NB4 (cell line): ENCODE measurements around the gene RAB30.

Experiments used
- DNase-seq: peaks from one replicate; pipeline ENCODE4 v3.0.0; 2010; ENCODE audit warnings: low read depth
- H3K4me3 ChIP-seq: one replicate; pipeline ENCODE4 v1.5.1; 2011; ENCODE audit warnings: mild to moderate bottlenecking, low read depth, low read length, moderate library complexity
- MAX ChIP-seq: IDR thresholded peaks from 2 replicates; pipeline ENCODE4 v1.6.1; 2011; ENCODE audit warnings: low read depth, low read length
- MYC ChIP-seq: IDR thresholded peaks from 2 replicates; pipeline ENCODE4 v1.6.1; 2011; ENCODE audit warnings: low read depth, low read length
- POLR2A ChIP-seq: IDR thresholded peaks from 2 replicates; pipeline ENCODE4 v1.6.1; 2011; ENCODE audit warnings: mild to moderate bottlenecking; ENCODE audit not compliant: insufficient read length; ENCODE audit errors: extremely low read depth
- TF ChIP-seq, protein P1 (sequence below): IDR thresholded peaks from one replicate; pipeline ENCODE4 v1.5.1; 2012; ENCODE audit warnings: low read depth, low read length

RAB30 gene

DNA sequence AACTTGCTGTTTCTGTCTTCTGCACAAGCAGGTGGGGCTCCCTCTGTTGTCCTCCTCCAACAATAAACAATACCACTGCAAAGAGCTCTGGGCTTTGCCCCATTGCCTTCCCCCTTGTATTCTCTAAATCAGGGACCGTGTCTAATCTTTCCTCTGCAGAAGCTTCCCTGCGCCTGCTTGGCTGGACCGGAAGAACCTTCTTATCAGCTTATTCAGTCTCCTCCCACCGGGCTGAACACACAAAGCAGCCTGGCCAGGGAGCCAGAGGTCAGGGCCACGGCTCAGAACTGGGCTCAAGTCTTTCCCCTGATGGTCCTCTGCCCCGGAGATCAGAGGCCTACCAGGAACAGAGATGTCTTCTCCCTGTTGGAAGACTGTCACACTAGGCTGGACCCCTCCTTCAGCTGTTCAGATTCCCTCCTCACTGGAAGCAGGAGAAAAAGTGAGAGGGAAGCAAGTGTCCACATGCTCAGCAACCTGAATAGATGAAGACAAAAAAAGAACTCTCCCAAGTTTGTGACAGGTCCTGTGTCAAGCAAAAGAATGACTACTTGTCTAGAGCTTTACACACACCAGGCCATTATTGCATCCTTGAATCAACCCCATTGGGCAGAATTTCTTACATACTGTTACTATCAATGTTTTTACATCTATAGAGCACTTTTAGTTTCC is 63.7 kb downstream of the RAB30 start:
- no peak for DNase-seq
- H3K4me3 ChIP-seq: no peak overlapping the region
- TF ChIP-seq MYC (no peak), MAX (no peak), POLR2A (no peak)
- TF ChIP-seq, protein P1, sequence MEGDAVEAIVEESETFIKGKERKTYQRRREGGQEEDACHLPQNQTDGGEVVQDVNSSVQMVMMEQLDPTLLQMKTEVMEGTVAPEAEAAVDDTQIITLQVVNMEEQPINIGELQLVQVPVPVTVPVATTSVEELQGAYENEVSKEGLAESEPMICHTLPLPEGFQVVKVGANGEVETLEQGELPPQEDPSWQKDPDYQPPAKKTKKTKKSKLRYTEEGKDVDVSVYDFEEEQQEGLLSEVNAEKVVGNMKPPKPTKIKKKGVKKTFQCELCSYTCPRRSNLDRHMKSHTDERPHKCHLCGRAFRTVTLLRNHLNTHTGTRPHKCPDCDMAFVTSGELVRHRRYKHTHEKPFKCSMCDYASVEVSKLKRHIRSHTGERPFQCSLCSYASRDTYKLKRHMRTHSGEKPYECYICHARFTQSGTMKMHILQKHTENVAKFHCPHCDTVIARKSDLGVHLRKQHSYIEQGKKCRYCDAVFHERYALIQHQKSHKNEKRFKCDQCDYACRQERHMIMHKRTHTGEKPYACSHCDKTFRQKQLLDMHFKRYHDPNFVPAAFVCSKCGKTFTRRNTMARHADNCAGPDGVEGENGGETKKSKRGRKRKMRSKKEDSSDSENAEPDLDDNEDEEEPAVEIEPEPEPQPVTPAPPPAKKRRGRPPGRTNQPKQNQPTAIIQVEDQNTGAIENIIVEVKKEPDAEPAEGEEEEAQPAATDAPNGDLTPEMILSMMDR: no peak

DNA sequence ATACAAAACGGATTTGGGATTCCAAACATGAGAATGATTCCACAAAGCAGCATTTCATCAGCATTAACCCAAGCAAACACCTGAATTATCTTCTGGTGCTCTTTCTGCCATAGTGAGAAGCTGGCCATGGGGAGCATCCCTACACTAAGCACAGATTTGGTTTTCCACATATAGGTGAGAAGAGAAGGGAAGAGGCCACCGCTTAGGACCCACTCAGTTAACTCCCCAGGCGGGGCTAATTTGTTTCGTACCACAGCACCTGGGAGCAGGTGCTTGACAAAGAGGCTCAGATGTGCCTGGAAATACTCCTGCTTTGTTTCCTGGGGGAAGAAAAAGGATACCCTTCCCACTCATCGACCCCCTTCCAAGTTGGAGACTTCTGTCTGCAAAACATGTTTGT is 64.2 kb downstream of the RAB30 start:
- no peak for TF ChIP-seq MAX
- no peak for TF ChIP-seq POLR2A
- no peak for TF ChIP-seq MYC
- TF ChIP-seq, protein P1: no peak
- DNase-seq: no peak
- no peak overlapping the region for H3K4me3 ChIP-seq

DNA sequence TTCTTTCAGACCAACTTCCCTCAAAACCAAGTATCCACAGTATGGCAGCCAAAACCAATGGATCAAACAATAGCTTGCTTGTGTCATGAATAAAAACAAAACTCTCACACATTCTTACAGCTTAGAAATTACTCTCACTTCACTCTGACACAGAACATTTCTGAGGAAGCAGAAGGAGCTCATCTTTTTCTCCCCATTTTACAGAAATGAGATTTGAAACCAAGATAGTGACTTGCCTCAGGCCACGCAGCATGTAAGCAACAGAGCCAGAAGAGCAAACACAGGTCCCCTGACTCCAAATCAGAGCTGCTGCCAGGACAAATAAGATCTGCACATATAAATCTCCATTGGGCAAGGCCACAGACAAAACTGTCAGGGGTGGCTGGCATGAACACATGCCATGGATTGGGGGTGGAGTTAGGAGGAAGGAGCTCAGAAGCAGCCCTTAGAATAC is 64.8 kb downstream of the RAB30 start:
- DNase-seq: no peak
- TF ChIP-seq POLR2A (no peak), MAX (no peak)
- H3K4me3 ChIP-seq: no peak overlapping the region

DNA sequence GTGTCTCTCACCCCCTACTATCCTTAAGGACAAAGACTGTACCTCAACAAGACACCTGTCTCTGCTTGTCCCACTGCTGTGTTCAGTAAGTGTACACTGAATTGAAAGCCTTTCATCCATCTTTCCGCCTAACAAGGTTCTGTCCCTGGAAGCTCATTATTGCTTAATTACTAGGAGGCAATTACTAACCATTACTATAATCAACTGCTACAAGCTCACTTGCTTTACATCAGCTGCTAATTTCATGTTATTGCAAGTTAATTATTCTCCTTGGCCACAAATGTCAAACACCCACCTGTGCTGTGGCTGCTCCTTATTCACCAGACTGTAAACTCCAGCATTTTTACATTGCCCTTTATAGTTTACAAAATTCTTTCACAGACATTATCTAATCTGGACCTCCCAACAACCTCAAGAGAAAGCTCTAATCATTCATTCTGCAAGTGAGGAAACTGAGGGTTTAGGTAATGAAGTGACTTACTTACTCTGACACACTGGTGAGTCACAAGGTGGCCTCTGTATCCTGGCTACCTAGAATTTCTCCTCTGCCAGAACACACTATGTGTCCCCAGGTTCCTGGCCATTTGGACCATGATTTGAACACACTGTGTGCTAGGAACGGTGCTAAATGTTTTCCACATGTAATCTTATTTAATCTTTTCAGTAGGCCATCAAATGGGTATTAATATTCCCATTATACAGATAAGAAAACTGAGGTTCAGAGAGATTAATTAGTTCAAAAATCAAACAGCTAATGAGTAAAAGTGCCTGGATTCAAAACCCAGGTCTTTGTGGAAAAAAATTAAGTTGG is 66.7 kb downstream of the RAB30 start:
- H3K4me3 ChIP-seq: no peak overlapping the region
- no peak for DNase-seq
- no peak for TF ChIP-seq POLR2A
- no peak for TF ChIP-seq MAX
- TF ChIP-seq MYC: no peak
- TF ChIP-seq, protein P1: no peak

DNA sequence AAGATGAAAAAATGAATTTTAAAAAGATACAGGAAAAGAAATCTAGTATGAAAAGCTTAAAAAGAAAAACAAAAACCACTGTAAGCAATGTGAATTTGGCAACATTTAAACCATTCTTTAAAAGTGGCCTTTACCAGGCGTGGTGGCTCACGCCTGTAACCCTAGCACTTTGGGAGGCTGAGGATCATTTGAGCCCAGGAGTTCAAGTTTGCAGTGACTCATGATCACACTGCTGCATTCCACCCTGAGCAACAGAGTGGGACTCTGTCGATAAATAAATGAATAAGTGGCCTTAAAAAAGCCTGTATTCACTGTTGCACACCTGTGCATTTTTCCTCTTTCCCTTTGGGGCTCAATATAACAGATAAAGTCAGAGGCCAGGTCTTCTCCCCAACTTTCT is 69.2 kb downstream of the RAB30 start:
- DNase-seq: no peak
- H3K4me3 ChIP-seq: no peak overlapping the region
- TF ChIP-seq, protein P1: no peak
- TF ChIP-seq MYC (no peak), MAX (no peak), POLR2A (no peak)

- TF ChIP-seq POLR2A (no peak), MAX (no peak), MYC (no peak)
- TF ChIP-seq, protein P1: no peak
- DNase-seq: no peak
Observed at GRCh38 chr11:83002053-83002452, 69.6 kb downstream of the RAB30 start.

More at GRCh38 chr11:83002053-83002452, 69.6 kb downstream of the RAB30 start:
- no peak overlapping the region for H3K4me3 ChIP-seq
